GM12878 (cell line): ENCODE data around the gene NUP205. TPM values are rescaled to one million over a fixed set of nuclear protein-coding genes. Genes with fewer than 3 reads are reported as not detected.

Experiments
- ATAC-seq: fragments of 200-7000 bp; cut with Tn5 transposase; 3 replicates; pipeline ENCODE4 v1.9.1; 2020; ENCODE audit warnings: mild to moderate bottlenecking, moderate library complexity
- BruUV-seq: library from RNA; stranded (reverse); fragments of 400-500 nt; replicated peaks from 2 replicates; lab custom pipeline; 2021; lab: Mats Ljungman, UMichigan
- CTCF ChIA-PET: fragments of 300-600 bp; sonication (Branson Sonifier 250); formaldehyde crosslinking; extraction: SDS; loops from one replicate; lab custom pipeline; 2021; ENCODE audit warnings: inconsistent platforms; lab: Yijun Ruan, JAX
- POLR2A ChIA-PET: fragments of 350-600 bp; formaldehyde crosslinking; extraction: SDS; loops from one replicate; lab custom pipeline; 2021; ENCODE audit warnings: inconsistent platforms; lab: Charles Lee
- RAD21 ChIA-PET: fragments of 300-600 bp; sonication (Branson Sonifier 250); formaldehyde crosslinking; loops from one replicate; lab custom pipeline; 2023; ENCODE audit warnings: antibody characterized with exemption; ENCODE audit not compliant: unreplicated experiment; lab: Charles Lee
- SMC1A ChIA-PET: fragments of 300-600 bp; sonication (Branson Sonifier 250); formaldehyde crosslinking; loops from one replicate; lab custom pipeline; 2023; ENCODE audit not compliant: unreplicated experiment, uncharacterized antibody; lab: Charles Lee
- DNase-seq: peaks from one replicate; pipeline ENCODE4 v3.0.0-alpha.2; 2011; ENCODE audit warnings: low read depth, low spot score
- FAIRE-seq: peaks from 3 replicates; lab custom pipeline; 2011; peaks lifted over from hg19 to GRCh38; lab: Jason Lieb, UNC
- H2AFZ ChIP-seq: 2 replicates; pipeline ENCODE4 v1.6.0; 2011; ENCODE audit warnings: low read depth, low read length, control low read depth; ENCODE audit not compliant: control insufficient read depth
- H3K27ac ChIP-seq: 2 replicates; pipeline ENCODE4 v1.5.1; 2011; ENCODE audit warnings: control low read depth; ENCODE audit not compliant: control insufficient read depth, insufficient read depth
- H3K27me3 ChIP-seq, 2 experiments: replicated peaks in 1 of 2; 2 replicates each; pipeline versions ENCODE4 v1.6.0 to v1.6.1; 2011; ENCODE audit warnings: low read length in 1 of 2; ENCODE audit not compliant: control insufficient read depth in 2 of 2, insufficient read depth in 2 of 2
- H3K36me3 ChIP-seq, 2 experiments: 2 replicates each; pipeline ENCODE4 v1.5.1; 2011; ENCODE audit warnings: low read length in 1 of 2; ENCODE audit not compliant: control insufficient read depth in 2 of 2, insufficient read depth in 2 of 2
- H3K4me1 ChIP-seq: 2 replicates; pipeline ENCODE4 v1.6.1; 2011; ENCODE audit warnings: mild to moderate bottlenecking, low read length, moderate library complexity, mixed read lengths; ENCODE audit not compliant: control insufficient read depth, insufficient read depth
- H3K4me2 ChIP-seq: 2 replicates; pipeline ENCODE4 v1.6.0; 2011; ENCODE audit warnings: control low read depth; ENCODE audit not compliant: control insufficient read depth, insufficient read depth
- H3K4me3 ChIP-seq: fragments of 200-600 bp; sonication (generic); 2 replicates; pipeline ENCODE4 v1.5.1; 2016
- H3K79me2 ChIP-seq: 2 replicates; pipeline ENCODE4 v1.6.0; 2011; ENCODE audit warnings: low read length; ENCODE audit not compliant: control insufficient read depth, insufficient read depth
- H3K9ac ChIP-seq: 2 replicates; pipeline ENCODE4 v1.8.0; 2011; ENCODE audit warnings: low read length, control low read depth, mixed read lengths; ENCODE audit not compliant: control insufficient read depth, insufficient read depth
- H3K9me3 ChIP-seq: replicated peaks from 3 replicates; pipeline ENCODE4 v1.5.1; 2011; ENCODE audit warnings: mild to moderate bottlenecking, low read length; ENCODE audit not compliant: control insufficient read depth, insufficient read depth
- H4K20me1 ChIP-seq: 2 replicates; pipeline ENCODE4 v1.6.0; 2011; ENCODE audit not compliant: control insufficient read depth, insufficient read depth
- CUX1 ChIP-seq: IDR thresholded peaks from 2 replicates; pipeline ENCODE4 v1.6.1; 2012; ENCODE audit warnings: improper control_type of control experiment, low read depth, low read length; ENCODE audit not compliant: insufficient replicate concordance
- FOXM1 ChIP-seq: IDR thresholded peaks from 2 replicates; pipeline ENCODE4 v1.6.1; 2012; ENCODE audit warnings: low read depth, mild to moderate bottlenecking, inconsistent platforms, low read length, moderate library complexity
- GATAD2B ChIP-seq: fragments of 450-650 bp; conservative IDR thresholded peaks from 2 replicates; pipeline ENCODE4 v1.6.1; 2017; ENCODE audit warnings: low read depth, mild to moderate bottlenecking, moderate library complexity
- HSF1 ChIP-seq: fragments of 150-350 bp; IDR thresholded peaks from 2 replicates; pipeline ENCODE4 v1.6.1; 2014; ENCODE audit warnings: mild to moderate bottlenecking, low read depth, low read length
- NRF1 ChIP-seq: conservative IDR thresholded peaks from 2 replicates; pipeline ENCODE4 v1.6.1; 2011; ENCODE audit warnings: mild to moderate bottlenecking, low read depth, low read length, improper control_type of control experiment
- POLR2A ChIP-seq: IDR thresholded peaks from 2 replicates; pipeline ENCODE4 v1.6.1; 2011; ENCODE audit warnings: low read depth, mild to moderate bottlenecking, low read length
- RAD21 ChIP-seq: IDR thresholded peaks from 2 replicates; pipeline ENCODE4 v1.6.1; 2011; ENCODE audit warnings: mild to moderate bottlenecking, low read depth, low read length, moderate library complexity; ENCODE audit not compliant: insufficient read depth
- RAD51 ChIP-seq: fragments of 450-650 bp; IDR thresholded peaks from 2 replicates; pipeline ENCODE4 v1.6.1; 2016; ENCODE audit warnings: moderate library complexity, mild to moderate bottlenecking, inconsistent platforms
- RB1 ChIP-seq: fragments of 450-650 bp; formaldehyde crosslinking; IDR thresholded peaks from 2 replicates; pipeline ENCODE4 v1.6.1; 2017; ENCODE audit warnings: mild to moderate bottlenecking, borderline replicate concordance
- SMAD5 ChIP-seq: IDR thresholded peaks from 2 replicates; pipeline ENCODE4 v1.6.1; 2016; ENCODE audit warnings: antibody characterized with exemption, low read depth
- SPI1 ChIP-seq: IDR thresholded peaks from 2 replicates; pipeline ENCODE4 v1.6.1; 2011; ENCODE audit warnings: low read depth, mild to moderate bottlenecking, low read length, moderate library complexity, borderline replicate concordance; ENCODE audit not compliant: insufficient read depth
- WGBS: methylation state at CpG from one replicate; pipeline ENCODE4 v1.1.6; 2016; ENCODE audit warnings: low lambda C conversion rate; ENCODE audit not compliant: insufficient replicate concordance, insufficient coverage; ENCODE audit errors: missing lambda C conversion rate; 5-methylcytosine and 5-hydroxymethylcytosine counted together
- in situ Hi-C: fragments of 300-500 bp; cut with MboI; formaldehyde crosslinking; loops from 9 replicates; pipeline ENCODE4 v1.14.3; 2018; ENCODE audit warnings: mixed read lengths
- intact Hi-C: fragments of 100-400 bp; cut with micrococcal nuclease; formaldehyde crosslinking; loops from one replicate; pipeline ENCODE4 v1.14.2; 2022; ENCODE audit not compliant: unreplicated experiment
- polyA plus RNA-seq, 11 experiments: library from polyadenylated mRNA; depleted of rRNA in 4 of 11; unstranded in 6 of 11; stranded (reverse) in 5 of 11; fragments of >200 nt; fragmentation: Nextera tagmentation in 4 of 11; fragmentation: Illumina TruSeq in 1 of 11; extraction: Ambion mirVana in 4 of 11; extraction: Trizol in 1 of 11; gene quantifications; 1 replicate in 1 of 11; 2 replicates in 10 of 11; pipeline versions ENCODE4 v1.2.1 to v1.2.3, GENCODE V29; 2011 to 2016; ENCODE audit warnings: inconsistent platforms in 2 of 11, missing spikeins in 2 of 11, low read depth in 1 of 11
- total RNA-seq, 4 experiments: library from RNA; depleted of rRNA in 3 of 4; stranded (reverse); fragments of >200 nt in 3 of 4; fragmentation: Illumina TruSeq in 1 of 4; extraction: Trizol in 1 of 4; gene quantifications; 2 replicates each; pipeline versions ENCODE4 v1.2.1 to v1.2.3, GENCODE V29; 2013 to 2021
- TF ChIP-seq, protein P1 (sequence below): fragments of 150-350 bp; IDR thresholded peaks from 2 replicates; pipeline ENCODE4 v1.6.1; 2016; ENCODE audit warnings: low read depth, low read length

Gene NUP205
- total and polyA plus RNA-seq, 10 of the 15 experiments (the other 5 are each of a cell fraction or from before 2014, with no cell fraction given), result 41.4 to 110 (median 85.9) TPM

GRCh38 chr7:135620980-135621850 lies 63.5 kb downstream of the NUP205 start:
- ATAC-seq (peak; percentile 63), DNase-seq (no peak), FAIRE-seq (peak; percentile 90)
- Histone ChIP-seq H4K20me1 (no peaks in the 10 kb centered on the region), H3K9me3 (no peaks in the 10 kb centered on the region), H2AFZ (no peak overlapping the region), H3K79me2 (no peaks in the 10 kb centered on the region), H3K27ac (no peak overlapping the region), H3K27me3 (no peaks in the 10 kb centered on the region), H3K4me2 (no peak overlapping the region), H3K36me3 (peaks cover 3 to 12% of the 10 kb centered on the region in 2 experiments; a peak in 3 of 4 replicates), H3K4me1 (no peaks in the 10 kb centered on the region), H3K9ac (no peak overlapping the region), H3K4me3 (no peak overlapping the region)
- intact Hi-C loops, result no loop called here
- SMC1A ChIA-PET, result interaction anchor here (1.5 to 2.2 kb wide), 2 partner anchors 14 to 24 kb away, joined by 3 to 10 read pairs; no protein-coding TSS in a partner anchor
- CTCF ChIA-PET, result interaction anchor here (0.6 to 3.0 kb wide), 21 partner anchors 9 to 412 kb away, joined by 3 to 31 read pairs (median 5); partner anchors contain the start of gene STMP1
- 55% methylated on average over 1 of the region's 1 CpG for WGBS
- in situ Hi-C loops, result no loop called here
- POLR2A ChIA-PET, result no interaction called here
- no TSS peak for BruUV-seq
- RAD21 ChIA-PET, result no interaction called here
- TF ChIP-seq RB1, result no peak
- TF ChIP-seq HSF1, result no peak
- no peak for TF ChIP-seq RAD51
- TF ChIP-seq SMAD5, result no peak
- TF ChIP-seq, protein P1, sequence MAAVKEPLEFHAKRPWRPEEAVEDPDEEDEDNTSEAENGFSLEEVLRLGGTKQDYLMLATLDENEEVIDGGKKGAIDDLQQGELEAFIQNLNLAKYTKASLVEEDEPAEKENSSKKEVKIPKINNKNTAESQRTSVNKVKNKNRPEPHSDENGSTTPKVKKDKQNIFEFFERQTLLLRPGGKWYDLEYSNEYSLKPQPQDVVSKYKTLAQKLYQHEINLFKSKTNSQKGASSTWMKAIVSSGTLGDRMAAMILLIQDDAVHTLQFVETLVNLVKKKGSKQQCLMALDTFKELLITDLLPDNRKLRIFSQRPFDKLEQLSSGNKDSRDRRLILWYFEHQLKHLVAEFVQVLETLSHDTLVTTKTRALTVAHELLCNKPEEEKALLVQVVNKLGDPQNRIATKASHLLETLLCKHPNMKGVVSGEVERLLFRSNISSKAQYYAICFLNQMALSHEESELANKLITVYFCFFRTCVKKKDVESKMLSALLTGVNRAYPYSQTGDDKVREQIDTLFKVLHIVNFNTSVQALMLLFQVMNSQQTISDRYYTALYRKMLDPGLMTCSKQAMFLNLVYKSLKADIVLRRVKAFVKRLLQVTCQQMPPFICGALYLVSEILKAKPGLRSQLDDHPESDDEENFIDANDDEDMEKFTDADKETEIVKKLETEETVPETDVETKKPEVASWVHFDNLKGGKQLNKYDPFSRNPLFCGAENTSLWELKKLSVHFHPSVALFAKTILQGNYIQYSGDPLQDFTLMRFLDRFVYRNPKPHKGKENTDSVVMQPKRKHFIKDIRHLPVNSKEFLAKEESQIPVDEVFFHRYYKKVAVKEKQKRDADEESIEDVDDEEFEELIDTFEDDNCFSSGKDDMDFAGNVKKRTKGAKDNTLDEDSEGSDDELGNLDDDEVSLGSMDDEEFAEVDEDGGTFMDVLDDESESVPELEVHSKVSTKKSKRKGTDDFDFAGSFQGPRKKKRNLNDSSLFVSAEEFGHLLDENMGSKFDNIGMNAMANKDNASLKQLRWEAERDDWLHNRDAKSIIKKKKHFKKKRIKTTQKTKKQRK, result no peak
- no peak for TF ChIP-seq POLR2A
- no peak for TF ChIP-seq SPI1
- no peak for TF ChIP-seq CUX1
- no peak for TF ChIP-seq GATAD2B
- TF ChIP-seq NRF1, result no peak
- peak; percentile 43 for TF ChIP-seq RAD21
- TF ChIP-seq FOXM1, result no peak
